Ovary (tissue), 9 donors: ENCODE measurements around the gene KREMEN1. TPM values are rescaled to one million over a fixed set of nuclear protein-coding genes. Genes with fewer than 3 reads are reported as not detected.

Source experiments
- DNase-seq, 5 donors: peaks; one replicate each; pipeline ENCODE4 v3.0.0-alpha.2; 2019 to 2020
- H3K27ac ChIP-seq, 2 donors: fragments of 200-600 bp; one replicate each; pipeline versions ENCODE4 v1.5.1 to v1.8.0; 2019 to 2022
- H3K27me3 ChIP-seq: fragments of 200-600 bp; one replicate; pipeline ENCODE4 v1.8.0; 2022
- H3K36me3 ChIP-seq: fragments of 200-600 bp; sonication (generic); one replicate; pipeline ENCODE4 v1.5.1; 2019
- H3K4me1 ChIP-seq: one replicate; pipeline ENCODE4 v1.8.1; 2013; ENCODE audit warnings: mild to moderate bottlenecking, moderate library complexity; ENCODE audit not compliant: insufficient read depth
- H3K4me3 ChIP-seq: fragments of 200-600 bp; sonication (generic); one replicate; pipeline ENCODE4 v1.5.1; 2017
- H3K9me3 ChIP-seq, 2 donors: fragments of 200-600 bp in 1 of 2; sonication (generic) in 1 of 2; one replicate each; pipeline versions ENCODE4 v1.5.1 to v1.8.1; 2013 to 2019; ENCODE audit warnings: mild to moderate bottlenecking in 1 of 2, moderate library complexity in 1 of 2
- EP300 ChIP-seq: sonication (generic); formaldehyde crosslinking; IDR thresholded peaks from one replicate; pipeline ENCODE4 v1.6.1; 2017; ENCODE audit warnings: antibody characterized with exemption
- POLR2A ChIP-seq: fragments of 450-650 bp; IDR thresholded peaks from one replicate; pipeline ENCODE4 v1.6.1; 2017; ENCODE audit warnings: antibody characterized with exemption, mild to moderate bottlenecking, moderate library complexity
- WGBS, 3 donors: extraction: QIAGEN DNeasy Blood & Tissue Kit in 1 of 3; methylation state at CpG; one replicate each; pipeline versions ENCODE4 v1.1.5 to v1.1.7; 2013 to 2017; 5-methylcytosine and 5-hydroxymethylcytosine counted together
- intact Hi-C, 4 donors: fragments of 100-400 bp; cut with DNase I; formaldehyde crosslinking; loops; one replicate each; pipeline versions ENCODE4 v1.11.0 to v1.15.1; 2022 to 2023
- polyA plus RNA-seq, 2 donors: library from polyadenylated mRNA; stranded (reverse); fragments of 200-250 nt in 1 of 2; fragments of 350-450 nt in 1 of 2; fragmentation: Illumina TruSeq in 1 of 2; extraction: RNeasy Lipid Tissue Mini Kit (QIAGEN cat#74804) in 1 of 2; gene quantifications; one replicate each; pipeline ENCODE4 v1.2.3, GENCODE V29; 2013 to 2014
- total RNA-seq, 7 donors: library from RNA; depleted of rRNA in 2 of 7; stranded (reverse); fragments of >200 nt in 2 of 7; fragmentation: NEBNext Ultra II Directional in 3 of 7; extraction: Animal tissue kit (Norgen Biotek cat#: 25700) in 3 of 7; gene quantifications; one replicate each; pipeline versions ENCODE4 v1.1.0 to v1.2.4, GENCODE V29; 2016 to 2023
- TF ChIP-seq, protein P1 (sequence below), 3 donors: fragments of 450-650 bp in 2 of 3; fragments of 200-600 bp in 1 of 3; IDR thresholded peaks; one replicate each; pipeline versions ENCODE4 v1.5.1 to v1.8.0; 2016 to 2022; ENCODE audit warnings: antibody characterized with exemption in 3 of 3, mild to moderate bottlenecking in 1 of 3
- donor health status: DM: no; HTN: no; CAD: no; lungs with moderate emphysema.
- donor health status: DM: no; HTN: no; CAD: no.
- donor health status: Bipolar disorder and iron deficiency.
- donor health status: DM: yes; HTN: yes; CAD: no.
- donor health status: DM: no; HTN: no; CAD: no.
- donor health status: DM: yes; HTN: yes; CAD: no.

KREMEN1 gene
- total and polyA plus RNA-seq, 9 donors: 15.4 to 49.5 (median 35.6) TPM

DNA sequence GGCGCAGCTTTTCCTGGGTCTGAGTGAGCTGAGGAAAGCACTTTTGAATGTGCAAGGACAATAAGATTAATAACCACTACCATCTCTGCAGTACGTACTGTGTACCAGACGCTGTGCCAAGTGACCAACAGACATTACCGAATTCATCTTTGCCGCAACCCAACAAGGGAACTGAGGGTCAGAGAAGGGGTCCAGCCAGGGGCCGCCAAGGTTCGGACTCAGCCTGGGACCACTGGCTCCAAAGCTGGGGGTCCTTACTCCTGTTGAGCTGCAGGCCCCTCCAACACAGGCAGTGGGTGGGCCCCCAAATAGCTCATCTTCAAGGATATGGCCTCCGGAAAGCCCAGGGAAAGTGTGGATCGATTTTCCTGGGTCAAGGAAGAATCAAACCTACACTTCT, 77.9 kb downstream of the KREMEN1 start:
- no peaks in the 10 kb centered on the region for H3K27me3 ChIP-seq
- peak overlapping the region in 1 of 2 donors; percentile 87 for H3K27ac ChIP-seq
- no peak overlapping the region for H3K4me3 ChIP-seq
- WGBS, 3 donors: 95 to 97% (median 96%) methylated on average over 9 of the region's 9 CpGs
- H3K36me3 ChIP-seq: no peaks in the 10 kb centered on the region
- peak in 1 of 5 donors; percentile 23 for DNase-seq
- H3K9me3 ChIP-seq: no peaks in the 10 kb centered on the region
- peaks cover 3% of the 10 kb centered on the region for H3K4me1 ChIP-seq
- intact Hi-C loops: loop anchor here in 3 of 4 donors (5.0 to 10.0 kb wide), 5 partner anchors 76 to 296 kb away; partner anchors contain the start of gene KREMEN1 (in 2 of the 3)
- TF ChIP-seq, protein P1, sequence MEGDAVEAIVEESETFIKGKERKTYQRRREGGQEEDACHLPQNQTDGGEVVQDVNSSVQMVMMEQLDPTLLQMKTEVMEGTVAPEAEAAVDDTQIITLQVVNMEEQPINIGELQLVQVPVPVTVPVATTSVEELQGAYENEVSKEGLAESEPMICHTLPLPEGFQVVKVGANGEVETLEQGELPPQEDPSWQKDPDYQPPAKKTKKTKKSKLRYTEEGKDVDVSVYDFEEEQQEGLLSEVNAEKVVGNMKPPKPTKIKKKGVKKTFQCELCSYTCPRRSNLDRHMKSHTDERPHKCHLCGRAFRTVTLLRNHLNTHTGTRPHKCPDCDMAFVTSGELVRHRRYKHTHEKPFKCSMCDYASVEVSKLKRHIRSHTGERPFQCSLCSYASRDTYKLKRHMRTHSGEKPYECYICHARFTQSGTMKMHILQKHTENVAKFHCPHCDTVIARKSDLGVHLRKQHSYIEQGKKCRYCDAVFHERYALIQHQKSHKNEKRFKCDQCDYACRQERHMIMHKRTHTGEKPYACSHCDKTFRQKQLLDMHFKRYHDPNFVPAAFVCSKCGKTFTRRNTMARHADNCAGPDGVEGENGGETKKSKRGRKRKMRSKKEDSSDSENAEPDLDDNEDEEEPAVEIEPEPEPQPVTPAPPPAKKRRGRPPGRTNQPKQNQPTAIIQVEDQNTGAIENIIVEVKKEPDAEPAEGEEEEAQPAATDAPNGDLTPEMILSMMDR (IDR thresholded peaks at IDR 0.05): no peak
- TF ChIP-seq POLR2A: no peak

DNA sequence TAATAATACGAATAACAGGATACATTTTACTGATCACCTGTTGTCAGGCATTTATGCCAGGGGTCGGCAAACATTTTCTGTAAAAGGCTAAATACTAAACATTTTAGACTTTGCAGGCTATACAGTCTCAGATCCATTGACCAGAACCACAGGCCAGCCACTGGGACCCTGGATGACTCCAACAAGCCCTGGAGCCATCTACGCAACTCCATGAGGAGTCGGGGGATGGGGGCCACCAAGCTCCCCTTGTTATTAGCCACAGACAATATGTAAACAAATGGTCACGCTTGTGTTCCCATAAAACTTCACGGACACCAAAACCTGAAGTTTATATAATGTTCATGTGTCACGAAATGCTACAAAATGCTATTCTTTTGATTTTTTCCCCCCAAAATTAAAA, 78.5 kb downstream of the KREMEN1 start:
- Histone ChIP-seq H3K27ac (peak overlapping the region in 1 of 2 donors; percentile 87), H3K27me3 (no peaks in the 10 kb centered on the region), H3K36me3 (no peaks in the 10 kb centered on the region), H3K4me3 (no peak overlapping the region), H3K4me1 (peaks cover 3% of the 10 kb centered on the region), H3K9me3 (no peaks in the 10 kb centered on the region)
- TF ChIP-seq, protein P1 (IDR thresholded peaks at IDR 0.05): no peak
- no peak for TF ChIP-seq POLR2A
- no peak for TF ChIP-seq EP300
- intact Hi-C loops: loop anchor here in 3 of 4 donors (5.0 to 10.0 kb wide), 5 partner anchors 77 to 297 kb away; partner anchors contain the start of gene KREMEN1 (in 2 of the 3)
- peak in 4 of 5 donors; percentile 3 to 31 (median 9) for DNase-seq
- WGBS, 3 donors: 91 to 94% (median 92%) methylated on average over 7 of the region's 7 CpGs

DNA sequence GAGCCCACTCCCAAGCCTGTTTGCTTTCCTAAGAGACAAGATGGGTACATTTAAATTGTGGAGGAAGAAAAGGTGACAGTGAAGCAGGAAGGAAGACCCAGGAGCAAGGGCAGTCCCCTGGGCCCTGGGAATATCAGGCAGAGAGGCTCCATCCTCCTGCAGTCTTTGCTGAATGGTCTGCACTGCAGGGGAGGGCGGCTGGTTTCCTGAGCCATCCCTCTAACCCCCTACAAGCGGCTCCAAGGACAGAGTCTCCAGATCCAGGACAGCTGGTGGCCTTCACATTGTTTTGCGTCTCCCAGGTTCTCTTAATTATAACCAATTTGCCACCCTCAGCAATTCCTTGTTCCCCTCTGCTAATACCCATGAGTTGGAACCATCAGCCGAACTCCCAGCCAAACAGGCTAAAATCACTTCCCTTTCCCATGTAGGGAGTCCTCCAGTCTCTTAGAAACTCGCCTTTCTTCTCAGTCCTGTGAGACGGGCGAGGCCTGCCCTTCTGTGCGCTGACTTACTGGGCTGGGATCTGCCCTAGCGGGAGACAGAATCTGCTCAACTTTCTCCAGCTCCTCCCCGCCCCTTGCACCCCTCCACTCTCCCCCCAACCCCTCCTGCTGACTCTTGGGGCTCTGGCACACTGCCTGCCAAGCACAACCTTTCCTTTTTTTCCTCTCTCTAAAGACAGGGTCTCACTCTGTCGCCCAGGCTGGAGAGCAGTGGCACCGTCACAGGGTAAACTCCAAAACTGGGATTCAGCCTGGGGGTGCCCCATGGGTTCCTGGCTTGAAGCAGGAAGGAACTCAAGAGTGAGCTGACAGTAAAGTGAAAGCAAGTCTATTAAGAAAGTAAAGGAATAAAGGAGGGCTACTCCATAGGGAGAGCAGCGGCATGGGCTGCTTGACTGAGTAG, 79.5 kb downstream of the KREMEN1 start:
- 14 to 22% (median 18%) methylated on average over 13 of the region's 13 CpGs for WGBS, 3 donors
- peak overlapping the region; percentile 64 to 87 for H3K27ac ChIP-seq
- no peaks in the 10 kb centered on the region for H3K36me3 ChIP-seq
- peaks cover 3% of the 10 kb centered on the region for H3K4me1 ChIP-seq
- TF ChIP-seq, protein P1 (IDR thresholded peaks at IDR 0.05): no peak
- TF ChIP-seq EP300: no peak
- no peaks in the 10 kb centered on the region for H3K27me3 ChIP-seq
- DNase-seq: peak; percentile 58 to 74 (median 66)
- no peak overlapping the region for H3K4me3 ChIP-seq
- intact Hi-C loops: loop anchor here in 3 of 4 donors (5.0 to 10.0 kb wide), 5 partner anchors 77 to 297 kb away; partner anchors contain the start of gene KREMEN1 (in 2 of the 3)
- H3K9me3 ChIP-seq: no peaks in the 10 kb centered on the region

DNA sequence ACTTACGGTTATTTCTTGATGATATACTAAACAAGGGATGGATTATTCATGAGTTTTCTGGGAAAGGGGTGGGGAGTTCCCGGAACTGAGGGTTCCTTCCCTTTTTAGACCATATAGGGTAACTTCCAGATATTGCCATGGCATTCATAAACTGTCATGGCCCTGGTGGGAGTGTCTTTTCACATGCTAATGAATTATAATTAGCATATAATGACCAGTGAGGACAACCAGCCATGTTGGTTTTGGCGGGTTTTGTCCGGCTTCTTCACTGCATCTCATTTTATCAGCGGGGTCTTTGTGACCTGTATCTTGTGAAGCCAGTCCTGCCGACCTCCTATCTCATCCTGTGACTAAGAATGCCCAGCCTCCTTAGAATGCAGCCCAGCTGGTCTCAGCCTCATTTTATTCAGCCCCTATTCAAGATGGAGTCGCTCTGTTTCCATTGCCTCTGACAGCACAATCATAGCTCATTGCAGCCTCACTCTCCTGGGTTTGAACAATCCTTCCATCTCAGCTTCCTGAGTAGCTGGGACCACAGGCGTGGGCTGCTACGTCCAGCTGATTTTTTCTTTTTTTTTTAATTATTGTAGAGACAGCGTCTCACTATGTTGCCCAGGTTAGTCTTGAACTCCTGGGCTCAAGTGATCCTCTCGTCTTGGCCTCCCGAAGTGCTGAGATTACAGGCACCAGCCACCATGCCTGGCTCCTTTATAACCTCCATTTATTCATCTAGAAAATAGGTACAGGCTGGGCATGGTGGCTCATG, 80.3 kb downstream of the KREMEN1 start:
- peak in 3 of 5 donors; percentile 33 to 66 (median 44) for DNase-seq
- Histone ChIP-seq H3K36me3 (no peaks in the 10 kb centered on the region), H3K4me3 (no peak overlapping the region), H3K27ac (peak overlapping the region; percentile 64 to 87), H3K4me1 (peaks cover 3% of the 10 kb centered on the region), H3K27me3 (no peaks in the 10 kb centered on the region), H3K9me3 (no peaks in the 10 kb centered on the region)
- TF ChIP-seq POLR2A: no peak
- TF ChIP-seq, protein P1 (IDR thresholded peaks at IDR 0.05): no peak
- no peak for TF ChIP-seq EP300
- intact Hi-C loops: loop anchor here in 3 of 4 donors (5.0 to 10.0 kb wide), 5 partner anchors 78 to 298 kb away; partner anchors contain the start of gene KREMEN1 (in 2 of the 3)
- 62 to 73% (median 71%) methylated on average over 12 of the region's 12 CpGs for WGBS, 3 donors
